ENCODE measurements around the gene H2BW1. TPM values are rescaled to one million over a fixed set of nuclear protein-coding genes. Genes with fewer than 3 reads are reported as not detected.
"Not testable (repeated sequence)": the region's sequence is repeated elsewhere in the genome, so short reads cannot be mapped to it uniquely, and the experiment has no call there.

H2BW1 gene
- total RNA-seq, 1 experiment from 2014 or later, result not detected

GRCh38 chrX:104018126-104018525 is 4.6 kb upstream of the H2BW1 start:
- no peaks in the 10 kb centered on the region for H3K4me1 Mint-ChIP-seq (ENCODE audit: low read depth, unreplicated experiment)
- H3K4me3 Mint-ChIP-seq (ENCODE audit: unreplicated experiment), result no peak overlapping the region
- no peaks in the 10 kb centered on the region for H3K36me3 ChIP-seq (ENCODE audit: control insufficient read depth, insufficient read depth, low read length)
- no peak for DNase-seq
- H3K27me3 ChIP-seq (replicated peaks; ENCODE audit: control insufficient read depth, insufficient read depth, low read length), result no peaks in the 10 kb centered on the region
- no peaks in the 10 kb centered on the region for H3K9me3 ChIP-seq
- ChIA-PET CTCF (no interaction called here), POLR2A (no interaction called here)
- no TSS peak for BruUV-seq (replicated peaks)
- H3K27ac Mint-ChIP-seq (ENCODE audit: unreplicated experiment), result no peak overlapping the region
- H3K36me3 Mint-ChIP-seq (ENCODE audit: insufficient read depth, unreplicated experiment), result no peaks in the 10 kb centered on the region
- no peaks in the 10 kb centered on the region for H3K27me3 Mint-ChIP-seq (ENCODE audit: insufficient read depth, unreplicated experiment)
- TF ChIP-seq CTCF (IDR thresholded peaks at IDR 0.05; ENCODE audit: insufficient read depth in 1 of 2, low read depth in 1 of 2, low read length in 1 of 2, severe bottlenecking in 1 of 2, unreplicated experiment in 1 of 2), result no peak
- no peak overlapping the region for H3K4me3 ChIP-seq (ENCODE audit: low read depth, low read length)
- no peaks in the 10 kb centered on the region for H3K4me1 ChIP-seq
- no peaks in the 10 kb centered on the region for H3K9me3 Mint-ChIP-seq (ENCODE audit: unreplicated experiment)
- intact Hi-C loops (cut with micrococcal nuclease; ENCODE audit: unreplicated experiment), result no loop called here

DNA sequence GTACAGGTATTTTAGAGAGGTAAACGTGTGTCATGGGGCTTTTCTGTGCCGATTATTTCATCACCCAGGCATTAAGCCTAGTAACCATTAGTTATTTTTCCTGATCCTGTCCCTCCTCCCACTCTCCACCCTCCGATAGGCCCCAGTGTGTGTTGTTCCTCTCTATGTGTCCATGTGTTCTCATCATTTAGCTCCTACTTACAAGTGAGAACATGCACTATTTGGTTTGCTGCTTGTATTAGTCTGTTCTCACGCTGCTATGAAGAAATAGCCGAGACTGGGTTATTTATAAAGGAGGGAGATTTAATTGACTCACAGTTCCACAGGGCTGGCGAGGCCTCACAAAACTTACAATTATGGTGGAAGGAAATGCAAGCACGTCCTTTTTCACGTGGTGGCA is 2.1 kb upstream of the H2BW1 start:
- intact Hi-C loops (cut with micrococcal nuclease; ENCODE audit: unreplicated experiment); H3K9me3 Mint-ChIP-seq (ENCODE audit: unreplicated experiment); H3K27me3 Mint-ChIP-seq (ENCODE audit: insufficient read depth, unreplicated experiment); H3K4me3 Mint-ChIP-seq (ENCODE audit: unreplicated experiment); DNase-seq; H3K4me1 Mint-ChIP-seq (ENCODE audit: low read depth, unreplicated experiment); H3K36me3 Mint-ChIP-seq (ENCODE audit: insufficient read depth, unreplicated experiment); BruUV-seq (replicated peaks); CTCF ChIA-PET; H3K27ac Mint-ChIP-seq (ENCODE audit: unreplicated experiment); POLR2A ChIA-PET; H3K4me1 ChIP-seq; H3K9me3 ChIP-seq; H3K27me3 ChIP-seq (replicated peaks; ENCODE audit: control insufficient read depth, insufficient read depth, low read length); H3K4me3 ChIP-seq (ENCODE audit: low read depth, low read length); H3K36me3 ChIP-seq (ENCODE audit: control insufficient read depth, insufficient read depth, low read length): not testable (repeated sequence)

- no peak for TF ChIP-seq CTCF (IDR thresholded peaks at IDR 0.05; ENCODE audit: insufficient read depth in 1 of 2, low read depth in 1 of 2, low read length in 1 of 2, severe bottlenecking in 1 of 2, unreplicated experiment in 1 of 2)
- intact Hi-C loops (cut with micrococcal nuclease; ENCODE audit: unreplicated experiment), result no loop called here
- no peaks in the 10 kb centered on the region for H3K36me3 Mint-ChIP-seq (ENCODE audit: insufficient read depth, unreplicated experiment)
- H3K36me3 ChIP-seq (ENCODE audit: control insufficient read depth, insufficient read depth, low read length), result no peaks in the 10 kb centered on the region
- no peaks in the 10 kb centered on the region for H3K9me3 Mint-ChIP-seq (ENCODE audit: unreplicated experiment)
- no peaks in the 10 kb centered on the region for H3K4me1 Mint-ChIP-seq (ENCODE audit: low read depth, unreplicated experiment)
- no peak overlapping the region for H3K4me3 Mint-ChIP-seq (ENCODE audit: unreplicated experiment)
- no peaks in the 10 kb centered on the region for H3K4me1 ChIP-seq
- BruUV-seq (replicated peaks), result no TSS peak
- ChIA-PET POLR2A (no interaction called here), CTCF (no interaction called here)
- no peaks in the 10 kb centered on the region for H3K27me3 Mint-ChIP-seq (ENCODE audit: insufficient read depth, unreplicated experiment)
- no peak overlapping the region for H3K27ac Mint-ChIP-seq (ENCODE audit: unreplicated experiment)
- no peaks in the 10 kb centered on the region for H3K9me3 ChIP-seq
- no peaks in the 10 kb centered on the region for H3K27me3 ChIP-seq (replicated peaks; ENCODE audit: control insufficient read depth, insufficient read depth, low read length)
- H3K4me3 ChIP-seq (ENCODE audit: low read depth, low read length), result no peak overlapping the region
- DNase-seq, result no peak
Measured at GRCh38 chrX:104013158-104013557, 350 bp downstream of the H2BW1 start.

DNA sequence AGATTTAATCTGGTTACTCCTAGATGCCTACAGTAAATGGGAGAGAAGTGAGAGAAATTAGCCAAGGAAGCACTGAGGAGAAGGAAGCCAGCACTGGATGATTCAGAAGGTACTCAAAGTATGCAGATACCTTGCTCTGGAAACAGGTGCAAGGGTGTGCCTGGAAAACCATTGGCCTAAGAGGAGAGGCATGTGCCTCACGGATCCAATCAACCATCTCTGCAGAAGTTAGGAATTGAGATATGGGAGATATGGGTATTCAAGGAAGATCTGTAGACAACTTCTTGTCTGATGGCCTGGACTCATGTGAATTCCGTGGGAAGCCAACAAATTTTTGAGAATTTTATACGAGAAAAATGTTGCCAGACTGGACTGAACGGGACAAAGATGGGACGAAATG is 4.7 kb downstream of the H2BW1 start:
- Mint-ChIP-seq H3K36me3 (ENCODE audit: insufficient read depth, unreplicated experiment) (no peaks in the 10 kb centered on the region), H3K9me3 (ENCODE audit: unreplicated experiment) (peaks cover 8% of the 10 kb centered on the region)

More for the DNA sequence above, 4.7 kb downstream of the H2BW1 start:
- intact Hi-C loops (cut with micrococcal nuclease; ENCODE audit: unreplicated experiment), result no loop called here
- CTCF ChIA-PET, result no interaction called here
- no peaks in the 10 kb centered on the region for H3K27me3 Mint-ChIP-seq (ENCODE audit: insufficient read depth, unreplicated experiment)
- no TSS peak for BruUV-seq (replicated peaks)
- H3K27me3 ChIP-seq (replicated peaks; ENCODE audit: control insufficient read depth, insufficient read depth, low read length), result no peaks in the 10 kb centered on the region
- POLR2A ChIA-PET, result no interaction called here
- H3K4me1 Mint-ChIP-seq (ENCODE audit: low read depth, unreplicated experiment), result no peaks in the 10 kb centered on the region
- no peaks in the 10 kb centered on the region for H3K36me3 ChIP-seq (ENCODE audit: control insufficient read depth, insufficient read depth, low read length)
- no peak overlapping the region for H3K4me3 Mint-ChIP-seq (ENCODE audit: unreplicated experiment)
- H3K4me3 ChIP-seq (ENCODE audit: low read depth, low read length), result no peak overlapping the region
- no peak overlapping the region for H3K27ac Mint-ChIP-seq (ENCODE audit: unreplicated experiment)
- H3K4me1 ChIP-seq, result no peaks in the 10 kb centered on the region
- TF ChIP-seq CTCF (IDR thresholded peaks at IDR 0.05; ENCODE audit: insufficient read depth in 1 of 2, low read depth in 1 of 2, low read length in 1 of 2, severe bottlenecking in 1 of 2, unreplicated experiment in 1 of 2), result no peak
- no peak for DNase-seq
- no peaks in the 10 kb centered on the region for H3K9me3 ChIP-seq

Measured in Caco-2 (cell line).